Keratinocyte (primary cell): ENCODE results near the gene GXYLT1. TPM values are rescaled to one million over a fixed set of nuclear protein-coding genes. Genes with fewer than 3 reads are reported as not detected.

Experiments used
- DNase-seq: peaks from one replicate; pipeline ENCODE4 v3.0.0-alpha.2; 2011; ENCODE audit warnings: low read depth, missing footprints, low spot score
- FAIRE-seq: peaks from 2 replicates; lab custom pipeline; 2011; peaks lifted over from hg19 to GRCh38; lab: Jason Lieb, UNC
- H2AFZ ChIP-seq: 2 replicates; pipeline ENCODE4 v1.6.0; 2012; ENCODE audit warnings: low read length, control low read depth, inconsistent platforms; ENCODE audit not compliant: control insufficient read depth
- H3K27ac ChIP-seq: 2 replicates; pipeline ENCODE4 v1.5.1; 2011; ENCODE audit warnings: low read length; ENCODE audit not compliant: control insufficient read depth, insufficient read depth
- H3K27me3 ChIP-seq: 3 replicates; pipeline ENCODE4 v1.6.0; 2011; ENCODE audit warnings: low read length; ENCODE audit not compliant: control insufficient read depth, insufficient read depth; ENCODE audit errors: extremely low read depth
- H3K36me3 ChIP-seq, 2 experiments: 2 replicates in 1 of 2; 3 replicates in 1 of 2; pipeline ENCODE4 v1.5.1; 2011; ENCODE audit warnings: low read length in 2 of 2, mild to moderate bottlenecking in 1 of 2; ENCODE audit not compliant: control insufficient read depth in 2 of 2, insufficient read depth in 2 of 2; ENCODE audit errors: extremely low read depth in 1 of 2
- H3K4me1 ChIP-seq: 3 replicates; pipeline ENCODE4 v1.5.1; 2011; ENCODE audit warnings: low read length; ENCODE audit not compliant: control insufficient read depth, insufficient read depth; ENCODE audit errors: extremely low read depth
- H3K4me2 ChIP-seq: 3 replicates; pipeline ENCODE4 v1.6.0; 2011; ENCODE audit warnings: low read depth, low read length; ENCODE audit not compliant: control insufficient read depth, insufficient read depth; ENCODE audit errors: extremely low read depth
- H3K4me3 ChIP-seq, 3 experiments: fragments of 200-600 bp in 1 of 3; sonication (generic) in 1 of 3; 2 replicates in 2 of 3; 3 replicates in 1 of 3; pipeline ENCODE4 v1.5.1; 2011 to 2016; ENCODE audit warnings: low read length in 3 of 3, mild to moderate bottlenecking in 3 of 3, control low read depth in 2 of 3, inconsistent platforms in 1 of 3, low read depth in 1 of 3, mixed read lengths in 1 of 3, mixed run types in 1 of 3, moderate library complexity in 1 of 3; ENCODE audit not compliant: control insufficient read depth in 2 of 3, insufficient read depth in 2 of 3; ENCODE audit errors: extremely low read depth in 1 of 3
- H3K79me2 ChIP-seq: 2 replicates; pipeline ENCODE4 v1.6.0; 2012; ENCODE audit warnings: low read length; ENCODE audit not compliant: control insufficient read depth, insufficient read depth
- H3K9ac ChIP-seq: 3 replicates; pipeline ENCODE4 v1.6.0; 2011; ENCODE audit warnings: low read length; ENCODE audit not compliant: control insufficient read depth, insufficient read depth; ENCODE audit errors: extremely low read depth
- H3K9me1 ChIP-seq: 3 replicates; pipeline ENCODE4 v1.6.0; 2011; ENCODE audit warnings: low read length; ENCODE audit not compliant: control insufficient read depth, insufficient read depth; ENCODE audit errors: extremely low read depth
- H3K9me3 ChIP-seq: 2 replicates; pipeline ENCODE4 v1.5.1; 2012; ENCODE audit warnings: low read depth, low read length; ENCODE audit not compliant: control insufficient read depth
- H4K20me1 ChIP-seq: 3 replicates; pipeline ENCODE4 v1.6.0; 2011; ENCODE audit warnings: low read length; ENCODE audit not compliant: control insufficient read depth, insufficient read depth; ENCODE audit errors: extremely low read depth
- EZH2 ChIP-seq: IDR thresholded peaks from one replicate; pipeline ENCODE4 v1.6.1; 2012; ENCODE audit warnings: inconsistent platforms, mild to moderate bottlenecking, low read length, moderate library complexity
- dilution Hi-C: fragments of 300-500 bp; cut with MboI; formaldehyde crosslinking; loops from one replicate; pipeline ENCODE4 v1.7.0; 2020; ENCODE audit warnings: low sequenced_read_pairs; ENCODE audit not compliant: extremely low pct_ligation_motif_present
- polyA plus RNA-seq, 5 experiments: library from polyadenylated mRNA; depleted of rRNA in 3 of 5; stranded (reverse) in 3 of 5; stranded (forward) in 1 of 5; unstranded in 1 of 5; fragments of >200 nt; gene quantifications; 1 replicate in 1 of 5; 2 replicates in 3 of 5; 3 replicates in 1 of 5; pipeline versions ENCODE4 v1.2.1 to v1.2.3, GENCODE V29; 2011 to 2012; ENCODE audit warnings: missing spikeins in 2 of 5, low read depth in 1 of 5, low replicate concordance in 1 of 5
- TF ChIP-seq, protein P1 (sequence below), 3 experiments: IDR thresholded peaks in 1 of 3; conservative IDR thresholded peaks in 1 of 3; optimal IDR thresholded peaks in 1 of 3; 2 replicates in 2 of 3; 3 replicates in 1 of 3; pipeline versions ENCODE3 to v1.5.1; 2011; ENCODE audit warnings: low read length in 3 of 3, mild to moderate bottlenecking in 3 of 3, moderate library complexity in 2 of 3, control low read depth in 1 of 3, inconsistent platforms in 1 of 3; ENCODE audit not compliant: insufficient read depth in 2 of 3; ENCODE audit errors: extremely low read depth in 1 of 3

GXYLT1 gene
- polyA plus RNA-seq, 1 donor (not counting 4 experiments of a cell fraction or from before 2014, with no cell fraction given): 8.1 TPM

- DNase-seq (no peak), FAIRE-seq (peak; percentile 51)
- H3K27me3 ChIP-seq: no peaks in the 10 kb centered on the region
- no peak overlapping the region for H3K27ac ChIP-seq
- H3K36me3 ChIP-seq: no peaks in the 10 kb centered on the region
- no peaks in the 10 kb centered on the region for H4K20me1 ChIP-seq
- no peak overlapping the region for H3K4me2 ChIP-seq
- no peak overlapping the region for H3K4me3 ChIP-seq
- H3K9ac ChIP-seq: no peak overlapping the region
- dilution Hi-C loops: no loop called here
- peaks cover 4% of the 10 kb centered on the region for H3K4me1 ChIP-seq
- H3K79me2 ChIP-seq: peaks cover 58% of the 10 kb centered on the region
- no peaks in the 10 kb centered on the region for H3K9me3 ChIP-seq
- no peak overlapping the region for H2AFZ ChIP-seq
- no peak for TF ChIP-seq EZH2
- TF ChIP-seq, protein P1, sequence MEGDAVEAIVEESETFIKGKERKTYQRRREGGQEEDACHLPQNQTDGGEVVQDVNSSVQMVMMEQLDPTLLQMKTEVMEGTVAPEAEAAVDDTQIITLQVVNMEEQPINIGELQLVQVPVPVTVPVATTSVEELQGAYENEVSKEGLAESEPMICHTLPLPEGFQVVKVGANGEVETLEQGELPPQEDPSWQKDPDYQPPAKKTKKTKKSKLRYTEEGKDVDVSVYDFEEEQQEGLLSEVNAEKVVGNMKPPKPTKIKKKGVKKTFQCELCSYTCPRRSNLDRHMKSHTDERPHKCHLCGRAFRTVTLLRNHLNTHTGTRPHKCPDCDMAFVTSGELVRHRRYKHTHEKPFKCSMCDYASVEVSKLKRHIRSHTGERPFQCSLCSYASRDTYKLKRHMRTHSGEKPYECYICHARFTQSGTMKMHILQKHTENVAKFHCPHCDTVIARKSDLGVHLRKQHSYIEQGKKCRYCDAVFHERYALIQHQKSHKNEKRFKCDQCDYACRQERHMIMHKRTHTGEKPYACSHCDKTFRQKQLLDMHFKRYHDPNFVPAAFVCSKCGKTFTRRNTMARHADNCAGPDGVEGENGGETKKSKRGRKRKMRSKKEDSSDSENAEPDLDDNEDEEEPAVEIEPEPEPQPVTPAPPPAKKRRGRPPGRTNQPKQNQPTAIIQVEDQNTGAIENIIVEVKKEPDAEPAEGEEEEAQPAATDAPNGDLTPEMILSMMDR (optimal IDR thresholded peaks at IDR 0.05 in 1 of 3, IDR thresholded peaks at IDR 0.05 in 1 of 3, conservative IDR thresholded peaks at IDR 0.05 in 1 of 3; ENCODE audit: extremely low read depth in 1 of 3, insufficient read depth in 2 of 3, low read length in 3 of 3): no peak
- no peaks in the 10 kb centered on the region for H3K9me1 ChIP-seq
These were observed 19.8 kb downstream of the GXYLT1 start for GRCh38 chr12:42124764-42125387.

DNA sequence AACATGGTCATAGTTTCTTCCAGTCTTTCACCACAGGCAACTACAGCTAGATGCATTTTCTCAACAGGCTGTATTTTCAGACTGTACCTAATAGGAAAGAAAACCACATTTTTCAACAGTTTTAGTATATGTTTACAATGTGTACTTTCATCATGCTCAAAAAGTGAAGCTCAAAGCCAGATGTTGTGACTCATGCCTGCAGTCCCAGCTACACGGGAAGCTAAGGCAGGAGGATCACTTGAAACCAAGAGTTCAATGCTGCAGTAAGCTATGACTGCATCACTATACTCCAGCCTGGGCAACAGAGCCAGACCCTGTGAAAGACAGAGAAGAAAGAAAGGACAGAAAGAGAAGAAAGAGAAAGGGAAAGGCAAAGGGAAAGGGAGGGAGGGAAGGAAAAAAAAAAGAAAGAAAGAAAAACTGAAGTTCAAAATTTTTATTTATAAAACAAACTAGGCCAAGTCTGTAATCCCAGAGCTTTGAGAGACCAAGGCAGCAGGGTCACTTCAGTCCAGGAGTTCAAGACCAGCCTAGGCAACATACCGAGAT, 25.5 kb downstream of the GXYLT1 start:
- dilution Hi-C loops: no loop called here
- no peak for TF ChIP-seq EZH2
- TF ChIP-seq, protein P1 (optimal IDR thresholded peaks at IDR 0.05 in 1 of 3, IDR thresholded peaks at IDR 0.05 in 1 of 3, conservative IDR thresholded peaks at IDR 0.05 in 1 of 3; ENCODE audit: extremely low read depth in 1 of 3, insufficient read depth in 2 of 3, low read length in 3 of 3): no peak
- Histone ChIP-seq H3K9me3 (no peaks in the 10 kb centered on the region), H3K9me1 (no peaks in the 10 kb centered on the region), H2AFZ (no peak overlapping the region), H3K79me2 (peaks cover 27% of the 10 kb centered on the region), H3K9ac (no peak overlapping the region), H4K20me1 (no peaks in the 10 kb centered on the region), H3K4me2 (no peak overlapping the region), H3K36me3 (peaks cover 0 to 3% of the 10 kb centered on the region in 2 experiments), H3K27ac (no peak overlapping the region), H3K27me3 (no peaks in the 10 kb centered on the region), H3K4me3 (no peak overlapping the region), H3K4me1 (no peaks in the 10 kb centered on the region)
- no peak for DNase-seq
- FAIRE-seq: no peak
